HG03175 (cell line): ENCODE data around the gene CNTD1.
"Not testable (repeated sequence)": the region's sequence is repeated elsewhere in the genome, so short reads cannot be mapped to it uniquely, and the experiment has no call there.

Experiments
- ATAC-seq: cut with Tn5 transposase; IDR thresholded peaks from one replicate; pipeline ENCODE4 v1.9.1; 2021; ENCODE audit warnings: mild to moderate bottlenecking, moderate library complexity; ENCODE audit not compliant: unreplicated experiment

CNTD1 gene

GRCh38 chr17:42844761-42845555, 46.3 kb downstream of the CNTD1 start:
- no peak for ATAC-seq

- ATAC-seq = no peak
These were observed 46.9 kb downstream of the CNTD1 start for GRCh38 chr17:42845556-42845917.

- no peak for ATAC-seq
These were observed 47.4 kb downstream of the CNTD1 start for GRCh38 chr17:42845918-42846593.

- no peak for ATAC-seq
These were observed 48.1 kb downstream of the CNTD1 start for GRCh38 chr17:42846594-42847280.

- no peak for ATAC-seq
These were observed 49.4 kb downstream of the CNTD1 start for GRCh38 chr17:42848093-42848492.

- no peak for ATAC-seq
These were observed 50.4 kb downstream of the CNTD1 start for GRCh38 chr17:42849031-42849430.

GRCh38 chr17:42849451-42850181, 51.0 kb downstream of the CNTD1 start:
- no peak for ATAC-seq

GRCh38 chr17:42850954-42851353, 52.3 kb downstream of the CNTD1 start, which contains the start of gene AOC3:
Gene AOC3 (plus strand): TSS chr17:42851199. CDS start chr17:42851344, 145 bp downstream.
- no peak for ATAC-seq

GRCh38 chr17:42851371-42852240, 52.9 kb downstream of the CNTD1 start:
- not testable (repeated sequence) for ATAC-seq

- no peak for ATAC-seq
These were observed 53.7 kb downstream of the CNTD1 start for GRCh38 chr17:42852351-42852750.

- ATAC-seq = no peak
These were observed 54.3 kb downstream of the CNTD1 start for GRCh38 chr17:42853004-42853403.

- no peak for ATAC-seq
These were observed 54.9 kb downstream of the CNTD1 start for GRCh38 chr17:42853597-42853967.

GRCh38 chr17:42853968-42854790, 55.5 kb downstream of the CNTD1 start:
- ATAC-seq = no peak

GRCh38 chr17:42855048-42855596, 56.5 kb downstream of the CNTD1 start:
- ATAC-seq = no peak

- ATAC-seq = not testable (repeated sequence)
These were observed 57.4 kb downstream of the CNTD1 start for GRCh38 chr17:42856093-42856492.

GRCh38 chr17:42856516-42856915, 57.9 kb downstream of the CNTD1 start:
- not testable (repeated sequence) for ATAC-seq

- no peak for ATAC-seq
These were observed 58.7 kb downstream of the CNTD1 start for GRCh38 chr17:42857389-42857788.
